Activated T-cell treated with anti-CD3 and anti-CD28 coated beads for 48 hours (primary cell): ENCODE measurements around the gene NUMB.
"Not testable (repeated sequence)": the region's sequence is repeated elsewhere in the genome, so short reads cannot be mapped to it uniquely, and the experiment has no call there.

Experiments
- DNase-seq: peaks from one replicate; pipeline ENCODE4 v3.0.0-alpha.2; 2020; ENCODE audit warnings: low read depth

NUMB gene

DNA sequence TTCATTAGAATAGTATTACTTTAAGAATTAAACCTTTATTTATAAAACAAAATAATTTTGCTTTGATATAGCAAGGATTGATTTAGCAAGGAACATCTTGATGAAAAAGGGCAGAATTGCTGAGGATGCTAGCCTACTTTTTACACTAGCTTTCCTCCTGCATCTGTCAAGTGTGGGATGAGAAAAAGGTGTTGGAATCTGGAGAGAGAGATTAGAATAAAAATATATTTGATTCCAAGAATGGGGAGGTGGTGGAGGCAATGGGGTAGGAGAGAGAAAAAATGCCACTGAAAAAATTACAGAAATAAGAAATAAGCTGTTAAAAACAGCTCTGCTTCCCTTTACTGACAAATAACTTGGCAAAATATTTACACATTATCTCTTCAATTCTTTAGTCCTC is 98.9 kb downstream of the NUMB start:
- no peak for DNase-seq

- DNase-seq = no peak
Measured at GRCh38 chr14:73358187-73358586, 100.2 kb downstream of the NUMB start.

DNA sequence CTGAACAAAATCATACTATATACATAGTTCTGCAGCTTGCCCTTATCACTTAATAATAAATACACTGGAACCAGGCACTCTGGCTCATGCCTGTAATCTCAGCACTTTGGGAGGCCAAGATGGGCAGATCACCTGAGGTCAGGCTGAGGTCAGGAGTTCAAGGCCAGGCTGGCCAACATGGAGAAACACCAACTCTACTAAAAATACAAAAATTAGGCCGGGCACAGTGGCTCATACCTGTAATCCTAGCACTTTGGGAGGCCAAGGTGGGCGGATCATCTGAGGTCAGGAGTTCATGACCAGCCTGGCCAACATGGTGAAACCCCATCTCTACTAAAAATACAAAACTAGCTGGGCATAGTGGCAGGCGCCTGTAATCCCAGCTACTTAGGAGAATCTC is 109.3 kb downstream of the NUMB start:
- not testable (repeated sequence) for DNase-seq

GRCh38 chr14:73344319-73344718 is 114.0 kb downstream of the NUMB start:
- DNase-seq = no peak

GRCh38 chr14:73342670-73343069 is 115.7 kb downstream of the NUMB start:
- DNase-seq = no peak

GRCh38 chr14:73339846-73340595 is 118.3 kb downstream of the NUMB start:
- no peak for DNase-seq

GRCh38 chr14:73339206-73339605 is 119.1 kb downstream of the NUMB start:
- no peak for DNase-seq

DNA sequence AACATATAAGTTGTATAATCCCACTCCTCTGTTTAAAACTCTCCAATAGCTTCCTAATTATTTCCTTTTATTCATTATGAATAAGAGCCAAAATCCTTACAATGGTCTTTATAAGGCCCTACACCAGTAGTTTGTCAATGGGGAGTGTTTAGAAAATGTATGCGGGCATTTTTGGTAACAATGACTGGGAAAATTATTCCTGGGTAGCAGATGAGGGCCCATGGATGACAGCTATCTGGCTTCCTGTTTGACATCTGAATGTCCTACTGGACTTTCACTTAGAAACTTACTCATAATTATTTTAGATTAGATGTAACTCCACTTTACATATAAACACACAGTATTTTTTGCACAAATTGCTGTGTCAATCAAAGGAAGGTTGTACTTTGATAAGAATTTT is 119.8 kb downstream of the NUMB start:
- DNase-seq = no peak

- DNase-seq = no peak
Measured at GRCh38 chr14:73333031-73333430, 125.3 kb downstream of the NUMB start.

- DNase-seq = no peak
Measured at GRCh38 chr14:73325630-73326299, 132.6 kb downstream of the NUMB start.

DNA sequence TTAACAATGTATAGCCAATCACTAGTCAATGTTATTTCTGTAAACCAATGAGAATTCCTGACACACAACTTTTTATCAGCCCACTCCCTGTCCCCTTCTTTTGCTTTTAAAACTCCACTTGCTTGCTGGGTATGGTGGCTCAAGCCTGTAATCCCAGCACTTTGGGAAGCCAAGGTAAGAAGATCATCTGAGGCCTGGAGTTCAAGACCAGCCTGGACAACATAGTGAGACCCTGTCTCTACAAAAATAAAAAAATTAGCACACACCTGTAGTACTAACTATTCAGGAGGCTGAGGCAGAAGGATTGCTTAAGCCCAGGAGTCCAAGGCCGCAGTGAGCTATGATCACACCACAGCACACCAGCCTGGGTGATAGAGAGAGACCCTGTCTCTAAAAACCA is 133.3 kb downstream of the NUMB start:
- no peak for DNase-seq

DNA sequence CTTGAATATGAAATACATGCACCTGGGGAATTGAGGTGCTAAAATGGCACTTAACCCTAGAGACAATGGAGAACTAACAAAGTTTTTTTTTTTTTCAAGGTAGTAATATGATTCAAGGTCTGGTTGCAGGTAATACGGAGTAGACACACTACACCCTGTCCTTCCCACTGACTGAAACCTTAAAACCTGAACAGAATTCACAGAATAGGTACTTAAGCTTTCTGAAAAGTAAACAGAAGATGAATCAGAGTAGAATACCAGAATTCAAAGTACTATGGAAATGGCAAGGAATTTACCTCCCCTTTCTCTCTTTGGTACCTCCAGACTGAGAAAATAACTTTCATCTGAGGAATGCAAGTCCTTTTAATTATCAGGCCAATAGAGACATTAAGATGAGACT is 133.8 kb downstream of the NUMB start:
- no peak for DNase-seq

DNA sequence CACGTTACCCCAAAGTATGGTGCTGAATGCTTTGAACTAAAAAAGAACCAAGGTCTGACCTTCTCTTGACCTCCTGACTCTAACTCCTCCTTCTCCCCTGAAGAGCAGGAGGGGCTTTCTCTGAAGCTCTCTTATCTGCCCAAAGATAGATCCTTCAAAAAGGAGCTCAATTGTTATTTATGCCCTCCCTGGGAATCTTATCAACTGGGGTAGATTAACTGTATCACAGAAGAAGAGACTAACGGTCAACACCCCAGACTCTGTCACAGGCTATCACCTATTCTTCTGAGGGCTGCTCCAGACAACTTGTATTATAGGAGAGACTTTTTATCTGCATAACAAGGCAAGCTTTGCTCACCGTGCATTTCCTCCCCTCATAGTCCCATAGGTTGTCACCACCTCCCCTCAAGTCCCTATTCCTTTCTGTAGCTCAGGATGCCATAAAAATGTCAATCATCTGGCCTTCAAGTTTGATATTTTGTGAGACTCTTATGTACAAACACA is 134.4 kb downstream of the NUMB start:
- no peak for DNase-seq

DNA sequence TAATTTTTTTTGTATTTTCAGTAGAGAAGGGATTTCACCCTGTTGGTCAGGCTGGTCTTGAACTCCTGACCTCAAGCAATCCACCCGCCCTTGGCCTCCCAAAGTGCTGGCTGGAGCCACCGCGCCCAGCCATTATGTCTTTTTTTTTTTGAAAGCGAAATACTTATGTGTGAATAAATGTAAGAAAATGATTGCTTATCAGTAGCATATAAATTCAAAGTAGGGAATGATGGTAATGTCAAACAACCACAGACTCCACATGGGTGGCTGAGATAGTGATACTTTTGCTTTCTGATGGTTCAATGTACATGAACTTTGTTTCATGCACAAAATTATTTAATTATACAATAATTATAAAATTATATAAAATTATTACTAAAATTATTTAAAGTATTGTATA is 145.2 kb downstream of the NUMB start:
- no peak for DNase-seq

GRCh38 chr14:73312687-73313086 is 145.7 kb downstream of the NUMB start:
- no peak for DNase-seq

GRCh38 chr14:73311708-73312030 is 146.7 kb downstream of the NUMB start:
- no peak for DNase-seq

DNA sequence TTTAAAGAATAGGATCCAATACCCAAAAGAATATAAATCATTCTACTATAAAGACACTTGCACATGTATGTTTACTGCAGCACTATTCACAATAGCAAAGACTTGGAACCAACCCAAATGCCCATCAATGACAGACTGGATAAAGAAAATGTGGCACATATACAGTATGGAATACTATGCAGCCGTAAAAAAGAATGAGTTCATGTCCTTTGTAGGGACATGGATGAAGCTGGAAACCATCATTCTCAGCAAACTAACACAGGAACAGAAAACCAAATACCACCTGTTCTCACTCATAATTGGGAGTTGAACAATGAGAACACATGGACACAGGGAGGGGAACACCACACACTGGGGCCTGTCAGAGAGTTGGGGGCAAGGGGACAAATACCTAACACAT is 149.1 kb downstream of the NUMB start:
- not testable (repeated sequence) for DNase-seq

DNA sequence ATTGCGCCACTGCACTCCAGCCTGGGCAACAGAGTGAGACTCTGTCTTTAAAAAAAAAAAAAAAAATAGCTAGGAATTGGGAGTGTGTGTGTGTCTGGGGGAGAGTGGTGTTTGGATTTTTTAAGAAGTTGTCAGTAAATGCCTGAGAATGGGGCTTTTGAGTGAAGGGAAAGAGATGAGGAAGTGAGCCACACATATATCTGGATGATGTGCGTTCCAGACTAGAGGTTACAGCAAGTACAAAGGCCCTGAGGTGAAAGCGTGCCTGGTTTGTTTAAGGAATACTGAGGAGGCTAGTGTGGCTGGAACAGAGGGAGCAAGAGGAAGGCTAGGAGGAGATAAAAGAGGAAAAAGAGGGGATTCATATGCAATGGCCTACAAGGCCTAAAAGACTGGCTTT is 151.1 kb downstream of the NUMB start:
- DNase-seq = no peak

GRCh38 chr14:73305499-73305898 is 152.8 kb downstream of the NUMB start:
- no peak for DNase-seq

DNA sequence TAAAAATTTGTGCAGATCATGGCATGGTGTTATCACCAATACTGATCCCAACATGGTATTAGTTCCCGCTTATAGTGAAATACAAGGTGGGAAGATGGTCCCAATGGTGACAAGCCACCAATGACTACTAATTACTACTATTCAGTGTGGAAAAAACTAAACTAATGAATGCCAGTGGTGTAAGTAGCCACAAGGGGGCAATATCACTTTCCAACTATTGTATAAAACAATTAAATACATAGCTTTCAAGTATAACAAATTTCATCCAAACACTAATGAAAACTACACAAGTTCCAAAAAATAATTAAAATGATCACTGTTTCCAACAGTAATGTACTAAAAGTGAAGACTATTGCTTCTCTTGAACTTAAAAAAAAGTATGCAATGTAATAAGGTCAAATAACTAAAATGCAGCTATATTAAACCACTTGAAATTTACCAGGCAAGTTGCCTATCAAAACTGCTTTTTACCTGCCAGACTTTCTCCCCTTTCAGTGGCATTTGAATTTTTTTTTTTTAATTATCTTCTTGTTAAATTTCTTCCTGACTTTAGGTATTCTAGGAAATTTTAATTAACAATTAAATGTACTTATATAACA is 163.0 kb downstream of the NUMB start:
- DNase-seq = no peak

GRCh38 chr14:73293782-73294781 is 164.3 kb downstream of the NUMB start:
- DNase-seq = no peak

- no peak for DNase-seq
Measured at GRCh38 chr14:73290279-73290678, 168.1 kb downstream of the NUMB start.
